GM19351 (cell line): ENCODE data around the gene GSDMA.

Experiments
- ATAC-seq: cut with Tn5 transposase; IDR thresholded peaks from one replicate; pipeline ENCODE4 v1.9.1; 2021; ENCODE audit warnings: mild to moderate bottlenecking, moderate library complexity; ENCODE audit not compliant: unreplicated experiment

The GSDMA gene

GRCh38 chr17:40021451-40021971 lies 58.7 kb downstream of the GSDMA start:
- ATAC-seq: no peak

- no peak for ATAC-seq
These were observed 59.7 kb downstream of the GSDMA start for GRCh38 chr17:40022497-40022896.

GRCh38 chr17:40022961-40023541 lies 60.2 kb downstream of the GSDMA start:
- no peak for ATAC-seq

- ATAC-seq: no peak
These were observed 60.9 kb downstream of the GSDMA start for GRCh38 chr17:40023590-40024292.

- no peak for ATAC-seq
These were observed 62.1 kb downstream of the GSDMA start for GRCh38 chr17:40024901-40025300.

GRCh38 chr17:40025559-40025958 lies 62.8 kb downstream of the GSDMA start:
- ATAC-seq: no peak

GRCh38 chr17:40025991-40026815 lies 63.4 kb downstream of the GSDMA start:
- no peak for ATAC-seq

GRCh38 chr17:40026816-40027613 lies 64.2 kb downstream of the GSDMA start:
- ATAC-seq: no peak
